ENCODE data around the gene MYOM3.

MYOM3 gene

GRCh38 chr1:24139222-24139489 is 27.2 kb upstream of the MYOM3 start:
- DNase-seq (ENCODE audit: low read depth in 1 of 2, low spot score in 1 of 2), result no peak

- no peak for DNase-seq (ENCODE audit: low read depth in 1 of 2, low spot score in 1 of 2)
Observed at GRCh38 chr1:24138476-24139221, 26.7 kb upstream of the MYOM3 start.

GRCh38 chr1:24136956-24137539 is 25.1 kb upstream of the MYOM3 start:
- no peak for DNase-seq (ENCODE audit: low read depth in 1 of 2, low spot score in 1 of 2)

GRCh38 chr1:24134376-24134775 is 22.4 kb upstream of the MYOM3 start:
- DNase-seq (ENCODE audit: low read depth in 1 of 2, low spot score in 1 of 2), result no peak

GRCh38 chr1:24133819-24134218 is 21.9 kb upstream of the MYOM3 start:
- DNase-seq (ENCODE audit: low read depth in 1 of 2, low spot score in 1 of 2), result no peak

GRCh38 chr1:24130385-24130784 is 18.4 kb upstream of the MYOM3 start:
- no peak for DNase-seq (ENCODE audit: low read depth in 1 of 2, low spot score in 1 of 2)

GRCh38 chr1:24127801-24128363 is 15.9 kb upstream of the MYOM3 start:
- DNase-seq (ENCODE audit: low read depth in 1 of 2, low spot score in 1 of 2), result no peak

GRCh38 chr1:24127134-24127800 is 15.3 kb upstream of the MYOM3 start:
- no peak for DNase-seq (ENCODE audit: low read depth in 1 of 2, low spot score in 1 of 2)

- DNase-seq (ENCODE audit: low read depth in 1 of 2, low spot score in 1 of 2), result no peak
Observed at GRCh38 chr1:24126672-24127023, 14.7 kb upstream of the MYOM3 start.

- no peak for DNase-seq (ENCODE audit: low read depth in 1 of 2, low spot score in 1 of 2)
Observed at GRCh38 chr1:24126018-24126671, 14.2 kb upstream of the MYOM3 start.

- DNase-seq (ENCODE audit: low read depth in 1 of 2, low spot score in 1 of 2), result no peak
Observed at GRCh38 chr1:24125456-24125855, 13.5 kb upstream of the MYOM3 start.

- DNase-seq (ENCODE audit: low read depth in 1 of 2, low spot score in 1 of 2), result no peak
Observed at GRCh38 chr1:24124980-24125379, 13.0 kb upstream of the MYOM3 start.

GRCh38 chr1:24123611-24124010 is 11.7 kb upstream of the MYOM3 start:
- no peak for DNase-seq (ENCODE audit: low read depth in 1 of 2, low spot score in 1 of 2)

GRCh38 chr1:24122776-24123175 is 10.8 kb upstream of the MYOM3 start:
- DNase-seq (ENCODE audit: low read depth in 1 of 2, low spot score in 1 of 2), result no peak

GRCh38 chr1:24121406-24121805 is 9.5 kb upstream of the MYOM3 start:
- no peak for DNase-seq (ENCODE audit: low read depth in 1 of 2, low spot score in 1 of 2)

GRCh38 chr1:24120965-24121364 is 9.0 kb upstream of the MYOM3 start:
- no peak for DNase-seq (ENCODE audit: low read depth in 1 of 2, low spot score in 1 of 2)

GRCh38 chr1:24119859-24120756 is 8.2 kb upstream of the MYOM3 start:
- no peak for DNase-seq (ENCODE audit: low read depth in 1 of 2, low spot score in 1 of 2)

- DNase-seq (ENCODE audit: low read depth in 1 of 2, low spot score in 1 of 2), result no peak
Observed at GRCh38 chr1:24119489-24119858, 7.5 kb upstream of the MYOM3 start.

- DNase-seq (ENCODE audit: low read depth in 1 of 2, low spot score in 1 of 2), result no peak
Observed at GRCh38 chr1:24118410-24119242, 6.7 kb upstream of the MYOM3 start.

- no peak for DNase-seq (ENCODE audit: low read depth in 1 of 2, low spot score in 1 of 2)
Observed at GRCh38 chr1:24117722-24118409, 5.9 kb upstream of the MYOM3 start.
